SU-DHL-6 (cell line): ENCODE data around the gene PHACTR3.

Experiments used
- CTCF ChIP-seq: fragments of 200-600 bp; sonication (generic); IDR thresholded peaks from one replicate; pipeline ENCODE4 v1.5.1; 2017; ENCODE audit warnings: antibody characterized with exemption, mild to moderate bottlenecking, low read length, moderate library complexity; ENCODE audit not compliant: insufficient read depth, poor library complexity, severe bottlenecking
- EZH2phosphoT487 ChIP-seq: fragments of 200-600 bp; sonication (generic), shearing (Covaris generic); conservative IDR thresholded peaks from 2 replicates; pipeline ENCODE4 v1.6.1; 2018; ENCODE audit warnings: mild to moderate bottlenecking, antibody characterized with exemption, low read length, moderate library complexity, mixed read lengths

- no peak for TF ChIP-seq CTCF
- no peak for TF ChIP-seq EZH2phosphoT487
Measured at GRCh38 chr20:59686404-59687346, 82.3 kb downstream of the PHACTR3 start.
